NCI-H1417 (cell line): Measurements from ENCODE around the gene OR2T8.

Experiments
- DNase-seq, 3 experiments: peaks; one replicate each; lab custom pipeline; 2025; lab: John Stamatoyannopoulos, UW

OR2T8 gene

GRCh38 chr1:247919952-247920351 lies at the start of gene OR2T8:
TSS of gene OR2T8 (plus strand) at chr1:247920252. CDS start at chr1:247921018, 766 bp downstream.
- DNase-seq: no peak

- no peak for DNase-seq
These were observed 36.7 kb upstream of the OR2T8 start for GRCh38 chr1:247883346-247883745.

- no peak for DNase-seq
These were observed 35.1 kb upstream of the OR2T8 start for GRCh38 chr1:247884797-247885413.

- no peak for DNase-seq
These were observed 24.9 kb upstream of the OR2T8 start, which contains the start of gene OR2W3 for GRCh38 chr1:247895163-247895637. TSS of gene OR2W3 (plus strand) at chr1:247895587. CDS start at chr1:247895587, 0 bp downstream.

GRCh38 chr1:247895976-247896375 lies 24.1 kb upstream of the OR2T8 start:
- no peak for DNase-seq

GRCh38 chr1:247904122-247904521 lies 15.9 kb upstream of the OR2T8 start:
- DNase-seq: no peak

- no peak for DNase-seq
These were observed 14.9 kb upstream of the OR2T8 start for GRCh38 chr1:247905181-247905580.

- no peak for DNase-seq
These were observed 14.0 kb upstream of the OR2T8 start for GRCh38 chr1:247905910-247906503.

GRCh38 chr1:247906504-247907047 lies 13.5 kb upstream of the OR2T8 start:
- no peak for DNase-seq

- no peak for DNase-seq
These were observed 11.3 kb upstream of the OR2T8 start for GRCh38 chr1:247908766-247909165.

- no peak for DNase-seq
These were observed 6.3 kb upstream of the OR2T8 start for GRCh38 chr1:247913786-247914185.

GRCh38 chr1:247914941-247915662 lies 5.0 kb upstream of the OR2T8 start:
- DNase-seq: no peak

- no peak for DNase-seq
These were observed 3.9 kb downstream of the OR2T8 start for GRCh38 chr1:247923941-247924340.

- DNase-seq: no peak
These were observed 4.8 kb downstream of the OR2T8 start, which contains the start of gene OR2AJ1 for GRCh38 chr1:247924868-247925267. TSS of gene OR2AJ1 (plus strand) at chr1:247924889. CDS start at chr1:247933769, 8,880 bp downstream.

GRCh38 chr1:247933989-247934388 lies 13.9 kb downstream of the OR2T8 start:
- DNase-seq: no peak

GRCh38 chr1:247935781-247936180 lies 15.7 kb downstream of the OR2T8 start:
- no peak for DNase-seq

- no peak for DNase-seq
These were observed 16.4 kb downstream of the OR2T8 start for GRCh38 chr1:247936415-247936814.

GRCh38 chr1:247936965-247937734 lies 17.1 kb downstream of the OR2T8 start:
- peak in 1 of 3 experiments; percentile 1 for DNase-seq

GRCh38 chr1:247942624-247943023 lies 22.6 kb downstream of the OR2T8 start:
- no peak for DNase-seq

GRCh38 chr1:247948558-247948957 lies 28.5 kb downstream of the OR2T8 start, which contains the start of gene OR2L8:
TSS of gene OR2L8 (plus strand) at chr1:247948858. CDS start at chr1:247948858, 0 bp downstream.
- DNase-seq: no peak

- DNase-seq: no peak
These were observed 33.4 kb downstream of the OR2T8 start for GRCh38 chr1:247953408-247953807.

- DNase-seq: no peak
These were observed 41.7 kb downstream of the OR2T8 start for GRCh38 chr1:247961791-247962190.
